Fibroblast of gingiva (primary cell): ENCODE results near the gene MOV10L1.
A peak's percentile ranks its signal among the peaks of the same experiment; 100 is the strongest.
"Not testable (repeated sequence)": the region's sequence is repeated elsewhere in the genome, so short reads cannot be mapped to it uniquely, and the experiment has no call there.

ENCODE experiments used
- DNase-seq: peaks from one replicate; pipeline ENCODE4 v3.0.0-alpha.2; 2011; ENCODE audit warnings: low read depth

The MOV10L1 gene

GRCh38 chr22:50160947-50161346, 71.1 kb downstream of the MOV10L1 start:
- no peak for DNase-seq

- DNase-seq = no peak
These were observed 71.9 kb downstream of the MOV10L1 start for GRCh38 chr22:50161508-50162390.

- no peak for DNase-seq
These were observed 72.7 kb downstream of the MOV10L1 start for GRCh38 chr22:50162391-50162956.

GRCh38 chr22:50165436-50166123, 75.8 kb downstream of the MOV10L1 start:
- DNase-seq = no peak

- DNase-seq = no peak
These were observed 78.1 kb downstream of the MOV10L1 start for GRCh38 chr22:50167689-50168489.

- not testable (repeated sequence) for DNase-seq
These were observed 78.8 kb downstream of the MOV10L1 start for GRCh38 chr22:50168490-50169180.

- no peak for DNase-seq
These were observed 79.5 kb downstream of the MOV10L1 start for GRCh38 chr22:50169181-50169759.

- peak; percentile 19 for DNase-seq
These were observed 80.1 kb downstream of the MOV10L1 start for GRCh38 chr22:50169774-50170341.

GRCh38 chr22:50170453-50171318, 80.9 kb downstream of the MOV10L1 start, which contains the start of gene PANX2:
Gene PANX2, plus strand, starts transcription at chr22:50170731. Its CDS starts 0 bp downstream, at chr22:50170731.
- no peak for DNase-seq

- no peak for DNase-seq
These were observed 81.6 kb downstream of the MOV10L1 start for GRCh38 chr22:50171319-50171964.

- no peak for DNase-seq
These were observed 82.2 kb downstream of the MOV10L1 start for GRCh38 chr22:50171965-50172421.

GRCh38 chr22:50173311-50173982, 83.6 kb downstream of the MOV10L1 start:
- no peak for DNase-seq

GRCh38 chr22:50173983-50174355, 84.2 kb downstream of the MOV10L1 start:
- DNase-seq = no peak

GRCh38 chr22:50174382-50175190, 84.8 kb downstream of the MOV10L1 start:
- no peak for DNase-seq

- DNase-seq = no peak
These were observed 85.3 kb downstream of the MOV10L1 start for GRCh38 chr22:50175191-50175461.

- no peak for DNase-seq
These were observed 86.4 kb downstream of the MOV10L1 start for GRCh38 chr22:50175921-50176849.
